Heart right ventricle (tissue), 16 donors: Measurements from ENCODE around the gene DPP8. TPM values are rescaled to one million over a fixed set of nuclear protein-coding genes. Genes with fewer than 3 reads are reported as not detected.
"Not testable (repeated sequence)": the region's sequence is repeated elsewhere in the genome, so short reads cannot be mapped to it uniquely, and the experiment has no call there.

Experiments used
- ATAC-seq, 8 donors: fragments of 200-7000 bp; cut with Tn5 transposase; one replicate each; pipeline ENCODE4 v1.9.1; 2020; ENCODE audit warnings: mild to moderate bottlenecking in 8 of 8, moderate library complexity in 8 of 8, moderate number of reproducible peaks in 1 of 8
- DNase-seq, 2 donors: peaks; one replicate each; pipeline ENCODE4 v3.0.0-alpha.2; 2020
- H3K27ac ChIP-seq, 10 donors: fragments of 200-600 bp; sonication (generic) in 2 of 10; one replicate each; pipeline versions ENCODE4 v1.5.0 to v1.8.0; 2020 to 2022; ENCODE audit warnings: mild to moderate bottlenecking in 3 of 10
- H3K27me3 ChIP-seq, 7 donors: fragments of 200-600 bp; one replicate each; pipeline ENCODE4 v1.8.0; 2021 to 2022; ENCODE audit warnings: mild to moderate bottlenecking in 2 of 7
- H3K36me3 ChIP-seq, 9 donors: fragments of 200-600 bp; sonication (generic) in 1 of 9; one replicate each; pipeline versions ENCODE4 v1.5.0 to v1.8.0; 2020 to 2022; ENCODE audit warnings: mild to moderate bottlenecking in 2 of 9
- H3K4me1 ChIP-seq, 9 donors: fragments of 200-600 bp; sonication (generic) in 1 of 9; one replicate each; pipeline versions ENCODE4 v1.5.0 to v1.8.0; 2020 to 2022; ENCODE audit warnings: mild to moderate bottlenecking in 4 of 9
- H3K4me3 ChIP-seq, 10 donors: fragments of 200-600 bp; sonication (generic) in 2 of 10; one replicate each; pipeline versions ENCODE4 v1.5.0 to v1.8.0; 2020 to 2022; ENCODE audit warnings: mild to moderate bottlenecking in 7 of 10, moderate library complexity in 2 of 10
- H3K9me3 ChIP-seq, 11 donors: fragments of 200-600 bp in 10 of 11; sonication (generic) in 2 of 11; one replicate each; pipeline versions ENCODE4 v1.5.0 to v1.8.0; 2013 to 2022; ENCODE audit warnings: mild to moderate bottlenecking in 2 of 11, control low read depth in 1 of 11, moderate library complexity in 1 of 11
- CTCF ChIP-seq, 9 donors: fragments of 200-600 bp; sonication (generic) in 2 of 9; IDR thresholded peaks; one replicate each; pipeline versions ENCODE4 v1.5.0 to v1.8.0; 2021 to 2022; ENCODE audit warnings: antibody characterized with exemption in 9 of 9, mild to moderate bottlenecking in 5 of 9, moderate library complexity in 1 of 9
- WGBS, 2 donors: extraction: QIAGEN DNeasy Blood & Tissue Kit; methylation state at CpG; one replicate each; pipeline ENCODE4 v1.1.7; 2013; ENCODE audit warnings: inconsistent platforms in 1 of 2; 5-methylcytosine and 5-hydroxymethylcytosine counted together
- intact Hi-C, 10 donors: fragments of 100-400 bp; cut with DNase I; formaldehyde crosslinking; loops; one replicate each; pipeline versions ENCODE4 v1.11.1 to v1.14.2; 2022
- polyA plus RNA-seq, 2 donors: library from polyadenylated mRNA; stranded (reverse); fragments of 200-250 nt; gene quantifications; one replicate each; pipeline ENCODE4 v1.2.3, GENCODE V29; 2013
- total RNA-seq, 10 donors: library from RNA; stranded (reverse); fragmentation: NEBNext Ultra II Directional in 3 of 10; extraction: Animal tissue kit (Norgen Biotek cat#: 25700) in 3 of 10; gene quantifications; one replicate each; pipeline versions ENCODE4 v1.2.1 to v1.2.4, GENCODE V29; 2021 to 2023
- donor health status: Arrhythmogenic right ventricular cardiomyopathy.
- donor health status: ischemic (EF 13 %, LVEDD 7.1; RV severe dilation, severe dysfunction).
- donor health status: healthy with polysubstance abuse.
- donor health status: DM: no; HTN: yes; CAD: no.
- donor health status: DM: no; HTN: no; CAD: no.
- donor health status: ischemic (EF 25% LVEDD 6.9; RV normal size, moderate dysfunction).
- donor health status: ischemic (EF 25% LVEDD 5.7; RV mildly dilated, moderate dysfunction).
- donor health status: healthy.
- donor health status: DM: yes; HTN: yes; CAD: no.
- donor health status: Ischemic cardiomyopathy.
- donor health status: ischemic (EF 35%, LVEDD 5.7; RV mildly dilated, moderate dysfunction).
- donor health status: nonischemic (EF 11% LVEDD 7.7; RV severe dilation, severe dysfunction).
- donor health status: DM: yes; HTN: yes; CAD: no.
- donor health status: PGD.
- donor health status: ischemic (EF 29% LVEDD 5.4; RV normal size, mild dysfunction).
- donor health status: nonischemic (EF 23%, LVEDD 6.1; RV moderate dilation, normal function).

The DPP8 gene
- total and polyA plus RNA-seq, 12 donors: 6.9 to 45.3 (median 38.7) TPM

DNA sequence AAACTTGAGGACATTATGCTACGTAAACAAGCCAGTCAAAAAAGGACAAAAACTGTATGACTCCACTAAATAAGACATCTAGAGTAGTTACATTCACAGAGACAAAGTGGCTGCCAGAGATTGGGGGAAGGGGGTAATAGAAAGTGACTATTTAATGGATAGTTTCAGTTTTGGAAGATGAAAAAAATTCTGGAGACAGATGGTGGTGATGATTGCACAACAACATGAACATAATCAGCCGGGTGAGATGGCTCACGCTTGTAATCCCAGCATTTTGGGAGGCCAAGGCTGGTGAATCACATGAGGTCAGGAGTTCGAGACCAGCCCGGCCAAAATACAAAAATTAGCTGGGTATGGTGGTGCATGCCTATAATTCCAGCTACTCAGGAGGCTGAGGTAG, 40.6 kb downstream of the DPP8 start:
- ATAC-seq (no peak), DNase-seq (no peak)
- Histone ChIP-seq H3K27ac (no peak overlapping the region), H3K4me1 (no peaks in the 10 kb centered on the region), H3K36me3 (peaks cover 0 to 100% (median 67%) of the 10 kb centered on the region in 9 donors), H3K9me3 (no peaks in the 10 kb centered on the region), H3K27me3 (no peaks in the 10 kb centered on the region), H3K4me3 (no peak overlapping the region)
- no peak for TF ChIP-seq CTCF (IDR thresholded peaks at IDR 0.05)
- WGBS, 2 donors: 86 to 87% methylated on average over 5 of the region's 5 CpGs
- intact Hi-C loops: no loop called here

- WGBS, 2 donors: 87% methylated on average over 3 of the region's 3 CpGs
- H3K9me3 ChIP-seq: no peaks in the 10 kb centered on the region
- H3K4me3 ChIP-seq: no peak overlapping the region
- intact Hi-C loops: no loop called here
- H3K4me1 ChIP-seq: no peaks in the 10 kb centered on the region
- no peak overlapping the region for H3K27ac ChIP-seq
- H3K27me3 ChIP-seq: no peaks in the 10 kb centered on the region
- DNase-seq: no peak
- no peak for ATAC-seq
- H3K36me3 ChIP-seq: peaks cover 0 to 100% (median 41%) of the 10 kb centered on the region in 9 donors
- no peak for TF ChIP-seq CTCF (IDR thresholded peaks at IDR 0.05)
These were observed 46.6 kb downstream of the DPP8 start for GRCh38 chr15:65470866-65471265.

GRCh38 chr15:65468229-65468909, 49.1 kb downstream of the DPP8 start:
- no peak for TF ChIP-seq CTCF (IDR thresholded peaks at IDR 0.05)
- no peaks in the 10 kb centered on the region for H3K4me1 ChIP-seq
- intact Hi-C loops: no loop called here
- H3K36me3 ChIP-seq: peaks cover 0 to 100% (median 49%) of the 10 kb centered on the region in 9 donors
- DNase-seq: no peak
- whole genome bisulfite sequencing, 2 donors: 81 to 93% methylated on average over 5 of the region's 5 CpGs
- no peaks in the 10 kb centered on the region for H3K27me3 ChIP-seq
- H3K27ac ChIP-seq: no peak overlapping the region
- no peak for ATAC-seq
- no peak overlapping the region for H3K4me3 ChIP-seq
- H3K9me3 ChIP-seq: no peaks in the 10 kb centered on the region

DNA sequence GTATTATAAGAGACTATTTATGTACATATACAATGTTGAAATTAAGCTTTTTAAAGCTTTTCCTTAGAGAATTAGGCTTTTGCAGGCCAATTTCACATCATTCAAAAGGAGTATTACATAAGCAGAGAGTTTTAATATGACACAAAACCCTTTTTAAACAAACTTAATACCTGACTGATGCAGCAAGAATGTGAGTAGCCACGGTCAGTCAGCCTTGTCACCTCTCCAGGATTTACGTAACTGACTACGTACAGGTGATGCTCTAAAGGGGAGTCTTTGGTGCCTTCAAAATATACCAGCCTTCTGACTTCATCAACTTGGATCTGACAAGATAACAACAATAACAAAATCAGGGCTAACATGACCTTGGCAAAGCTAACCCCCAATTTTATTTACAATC, 50.6 kb downstream of the DPP8 start:
- intact Hi-C loops: no loop called here
- TF ChIP-seq CTCF (IDR thresholded peaks at IDR 0.05): no peak
- no peak for DNase-seq
- Histone ChIP-seq H3K27ac (no peak overlapping the region), H3K4me3 (no peak overlapping the region), H3K4me1 (no peaks in the 10 kb centered on the region), H3K27me3 (no peaks in the 10 kb centered on the region), H3K36me3 (peaks cover 0 to 100% (median 51%) of the 10 kb centered on the region in 9 donors), H3K9me3 (no peaks in the 10 kb centered on the region)
- 95 to 97% methylated on average over 3 of the region's 3 CpGs for WGBS, 2 donors
- no peak for ATAC-seq

GRCh38 chr15:65463096-65463495, 54.4 kb downstream of the DPP8 start:
- H3K9me3 ChIP-seq, DNase-seq, H3K4me1 ChIP-seq, H3K4me3 ChIP-seq, H3K27me3 ChIP-seq, intact Hi-C loops, ATAC-seq, H3K27ac ChIP-seq: not testable (repeated sequence)
- WGBS, 2 donors: 95 to 97% methylated on average over 6 of the region's 6 CpGs
- H3K36me3 ChIP-seq: peaks cover 0 to 100% (median 68%) of the 10 kb centered on the region in 9 donors
